Measurements from ENCODE around the gene LDHD.

LDHD gene

GRCh38 chr16:75100603-75100990, 16.0 kb downstream of the LDHD start:
- DNase-seq (ENCODE audit: low read depth) = no peak
- TF ChIP-seq CTCF (conservative IDR thresholded peaks at IDR 0.05; ENCODE audit: control insufficient read depth, insufficient read depth, low read depth, low read length) = no peak
- no peak overlapping the region for H3K4me3 ChIP-seq (ENCODE audit: control insufficient read depth, low read depth, low read length)

- TF ChIP-seq CTCF (conservative IDR thresholded peaks at IDR 0.05; ENCODE audit: control insufficient read depth, insufficient read depth, low read depth, low read length) = no peak
- no peak for DNase-seq (ENCODE audit: low read depth)
These were observed 16.6 kb downstream of the LDHD start for GRCh38 chr16:75099738-75100602.

GRCh38 chr16:75099075-75099667, 17.4 kb downstream of the LDHD start:
- no peak overlapping the region for H3K4me3 ChIP-seq (ENCODE audit: control insufficient read depth, low read depth, low read length)
- no peak for DNase-seq (ENCODE audit: low read depth)
- TF ChIP-seq CTCF (conservative IDR thresholded peaks at IDR 0.05; ENCODE audit: control insufficient read depth, insufficient read depth, low read depth, low read length) = no peak

More at GRCh38 chr16:75099738-75100602, 16.6 kb downstream of the LDHD start:
- H3K4me3 ChIP-seq (ENCODE audit: control insufficient read depth, low read depth, low read length) = no peak overlapping the region

GRCh38 chr16:75097941-75098901, 18.4 kb downstream of the LDHD start:
- no peak overlapping the region for H3K4me3 ChIP-seq (ENCODE audit: control insufficient read depth, low read depth, low read length)
- no peak for TF ChIP-seq CTCF (conservative IDR thresholded peaks at IDR 0.05; ENCODE audit: control insufficient read depth, insufficient read depth, low read depth, low read length)
- no peak for DNase-seq (ENCODE audit: low read depth)

GRCh38 chr16:75097191-75097761, 19.3 kb downstream of the LDHD start:
- no peak overlapping the region for H3K4me3 ChIP-seq (ENCODE audit: control insufficient read depth, low read depth, low read length)
- DNase-seq (ENCODE audit: low read depth) = no peak
- no peak for TF ChIP-seq CTCF (conservative IDR thresholded peaks at IDR 0.05; ENCODE audit: control insufficient read depth, insufficient read depth, low read depth, low read length)

- DNase-seq (ENCODE audit: low read depth) = no peak
- H3K4me3 ChIP-seq (ENCODE audit: control insufficient read depth, low read depth, low read length) = no peak overlapping the region
- peak; percentile 23 for TF ChIP-seq CTCF (conservative IDR thresholded peaks at IDR 0.05; ENCODE audit: control insufficient read depth, insufficient read depth, low read depth, low read length)
These were observed 19.9 kb downstream of the LDHD start for GRCh38 chr16:75096656-75097055.
